NCI-H146 (cell line): ENCODE results near the gene GPR68.
"Not testable (repeated sequence)": the region's sequence is repeated elsewhere in the genome, so short reads cannot be mapped to it uniquely, and the experiment has no call there.

Experiments
- DNase-seq: peaks from one replicate; lab custom pipeline; 2025; lab: John Stamatoyannopoulos, UW

Gene GPR68

DNA sequence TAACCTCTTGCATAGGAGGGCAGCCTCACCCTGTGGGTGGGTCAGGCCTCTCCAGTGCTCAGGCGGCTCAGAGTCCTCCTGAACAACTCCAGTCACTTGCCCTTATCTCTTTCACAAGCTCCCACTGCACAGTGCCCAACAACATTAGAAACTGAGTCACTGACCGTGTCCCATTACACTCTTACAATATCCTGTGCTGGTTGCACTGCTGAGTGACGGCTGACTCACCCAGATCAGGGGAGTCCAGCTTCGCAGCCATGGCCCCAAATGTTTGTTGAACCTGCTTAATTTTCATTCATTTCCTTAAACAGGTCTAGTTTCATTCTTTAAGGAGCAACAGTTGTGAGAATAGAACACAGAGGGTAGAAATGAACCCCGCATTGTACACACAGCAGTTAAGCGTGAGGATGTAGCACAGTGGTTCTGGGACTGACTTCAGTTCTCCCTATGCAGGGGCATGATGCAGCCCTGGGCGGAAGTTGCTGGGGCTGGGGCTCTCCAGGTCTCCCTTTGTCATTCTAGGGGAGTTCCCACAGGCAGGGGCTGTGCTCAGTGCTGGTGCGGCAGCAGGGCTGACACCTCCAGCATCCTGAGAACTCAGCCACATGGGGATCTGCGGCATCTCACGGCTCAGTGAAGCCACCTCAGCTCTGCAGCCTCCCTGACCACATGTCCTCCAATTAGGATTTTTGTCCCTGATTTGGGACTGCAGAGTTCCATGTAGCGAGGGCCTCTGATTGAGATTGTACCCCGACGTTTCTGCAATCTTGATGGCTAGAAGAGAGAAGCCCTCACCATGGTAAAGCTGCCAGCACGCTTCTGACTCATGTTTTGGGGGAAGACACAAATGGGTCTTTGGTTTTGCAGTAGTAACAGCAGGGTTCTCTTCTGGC lies 16.1 kb downstream of the GPR68 start:
- DNase-seq = no peak

GRCh38 chr14:91227183-91227628 lies 17.3 kb downstream of the GPR68 start:
- no peak for DNase-seq

GRCh38 chr14:91226360-91226759 lies 18.1 kb downstream of the GPR68 start:
- not testable (repeated sequence) for DNase-seq

DNA sequence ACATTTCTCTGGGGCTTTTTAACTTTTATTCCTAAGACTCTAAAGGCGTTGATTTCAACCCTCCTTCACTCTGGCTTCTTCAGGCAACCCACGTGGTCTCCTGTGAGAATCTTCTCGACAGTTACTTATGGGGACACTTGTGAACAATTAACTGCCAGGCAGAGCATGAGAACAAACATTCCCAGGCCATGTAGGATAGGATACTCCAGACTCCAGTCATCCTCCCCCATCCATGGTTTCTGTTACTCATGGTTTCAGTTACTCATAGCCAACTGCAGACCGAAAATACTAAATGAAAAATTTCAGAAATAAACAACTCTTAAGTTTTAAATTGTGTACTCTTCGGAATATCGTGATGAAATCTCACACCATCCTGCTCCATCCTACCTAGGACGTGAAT lies 19.5 kb downstream of the GPR68 start:
- no peak for DNase-seq

DNA sequence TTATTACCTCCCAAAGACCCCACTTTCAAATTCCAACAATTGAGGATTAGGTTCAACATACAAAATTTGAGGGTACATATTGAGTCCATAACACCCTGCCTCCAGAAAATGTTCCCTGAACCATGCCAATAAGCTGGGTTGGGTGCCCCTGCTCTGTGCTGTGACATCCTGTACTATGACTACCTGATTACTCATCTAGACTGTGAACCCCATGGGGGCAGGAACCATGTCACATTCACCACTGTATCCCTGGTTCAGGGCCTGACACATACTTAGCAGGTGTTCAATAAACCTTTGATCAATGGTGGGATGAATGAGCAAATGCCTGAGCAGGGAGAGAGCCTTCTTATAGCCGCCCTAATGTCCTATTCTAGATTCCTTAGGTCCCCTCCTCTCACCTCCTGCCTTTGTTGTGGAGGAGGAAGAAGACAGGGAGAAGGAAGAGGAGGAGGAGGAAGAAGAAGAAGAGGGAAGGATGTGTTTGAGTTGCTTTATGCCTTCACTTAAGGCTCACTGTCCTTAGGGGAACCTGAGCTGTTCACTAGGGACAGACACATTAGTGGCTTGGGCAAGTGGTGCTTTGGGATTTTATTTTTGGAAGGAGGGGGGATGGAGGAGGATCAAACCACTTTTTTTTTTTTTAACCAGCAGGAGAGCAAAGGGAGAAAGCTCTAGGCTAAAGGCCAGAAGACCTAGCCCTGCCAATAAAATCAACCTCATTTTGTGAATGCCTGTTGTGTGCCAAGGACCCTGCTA lies 21.3 kb downstream of the GPR68 start:
- no peak for DNase-seq

GRCh38 chr14:91221270-91221669 lies 23.2 kb downstream of the GPR68 start:
- DNase-seq = no peak

GRCh38 chr14:91220581-91221000 lies 23.9 kb downstream of the GPR68 start:
- no peak for DNase-seq

- no peak for DNase-seq
Observed at GRCh38 chr14:91219517-91220389, 24.8 kb downstream of the GPR68 start.

DNA sequence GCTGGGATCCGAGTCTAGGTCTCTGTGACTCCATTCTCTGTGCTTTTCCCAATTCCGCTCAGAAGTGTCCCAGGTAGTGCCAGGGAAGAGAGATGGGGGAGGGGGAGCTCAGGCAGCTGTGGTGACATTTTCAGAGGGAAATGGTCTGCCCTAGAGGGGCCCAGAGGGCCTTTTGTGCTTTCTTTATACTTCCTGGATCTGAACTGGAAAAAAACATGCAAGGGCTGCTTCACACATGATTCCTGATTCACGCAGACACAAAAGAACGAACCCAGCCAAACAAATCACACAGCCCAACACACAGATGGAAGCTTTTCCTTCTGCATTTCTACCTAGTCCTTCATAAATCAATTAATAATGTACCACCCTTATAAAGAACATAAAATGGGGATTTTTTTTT lies 26.5 kb downstream of the GPR68 start:
- no peak for DNase-seq

DNA sequence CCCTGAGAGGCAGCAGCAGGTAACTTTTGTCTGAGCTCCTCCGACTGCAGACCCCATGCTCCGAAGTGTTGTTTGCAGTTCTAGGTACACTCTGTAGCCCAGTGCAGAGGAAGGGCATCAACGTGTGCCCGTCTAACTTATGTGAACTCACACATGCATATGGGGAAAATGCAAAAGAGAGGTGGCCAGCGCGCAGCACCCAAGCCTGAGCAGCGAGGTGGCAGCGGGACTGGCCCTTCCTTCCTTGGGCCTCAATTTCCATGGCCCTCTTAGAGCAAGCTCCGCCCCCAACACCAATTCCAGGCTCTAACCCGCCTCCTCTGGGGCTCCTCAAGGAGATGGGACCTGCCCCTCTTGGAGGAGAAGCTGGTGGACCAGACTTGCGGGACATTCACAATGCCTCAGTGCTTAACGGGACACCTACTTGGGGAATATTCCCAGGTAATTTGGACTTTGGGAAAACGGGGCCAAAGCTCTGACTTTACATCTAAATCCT lies 27.7 kb downstream of the GPR68 start:
- DNase-seq = no peak

DNA sequence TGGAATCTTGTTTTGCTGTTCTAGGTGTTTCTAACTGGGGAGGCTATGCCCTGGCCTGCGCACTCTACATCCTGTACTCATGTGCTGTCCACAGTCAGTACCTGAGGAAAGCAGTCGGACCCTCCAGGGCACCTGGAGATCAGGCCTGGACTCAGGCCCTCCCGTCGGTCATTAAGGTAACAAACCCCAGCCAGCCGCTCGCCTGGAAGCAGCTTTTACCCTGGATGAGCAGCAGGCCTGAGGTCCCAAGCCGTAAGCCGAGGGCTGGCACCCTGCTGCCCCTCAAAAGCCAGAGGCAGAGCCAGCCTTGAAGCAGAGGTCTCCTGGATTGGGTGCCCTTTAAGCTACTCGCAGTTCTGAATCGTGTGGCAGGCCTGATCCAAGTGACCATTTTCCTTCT lies 29.1 kb downstream of the GPR68 start:
- DNase-seq = no peak

DNA sequence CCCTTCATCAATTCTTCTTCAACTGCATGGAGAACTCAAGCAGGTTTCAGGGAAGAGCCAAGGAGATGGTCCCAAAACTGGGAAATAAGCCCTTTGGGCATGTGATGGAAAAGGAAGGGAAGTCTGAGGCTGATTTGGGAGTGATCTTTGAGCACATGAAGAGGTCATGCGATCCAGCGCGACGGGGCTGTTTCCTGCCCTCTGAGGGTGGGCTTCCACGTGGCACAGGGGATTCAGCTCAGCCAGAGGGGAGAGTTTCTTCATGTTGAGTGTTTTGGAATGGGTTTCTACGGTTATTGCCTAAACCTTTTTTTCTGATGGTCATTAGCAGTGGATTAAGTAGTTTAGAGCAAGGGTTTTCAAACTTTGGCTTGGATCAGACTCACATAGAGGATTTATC lies 30.2 kb downstream of the GPR68 start:
- DNase-seq = no peak

DNA sequence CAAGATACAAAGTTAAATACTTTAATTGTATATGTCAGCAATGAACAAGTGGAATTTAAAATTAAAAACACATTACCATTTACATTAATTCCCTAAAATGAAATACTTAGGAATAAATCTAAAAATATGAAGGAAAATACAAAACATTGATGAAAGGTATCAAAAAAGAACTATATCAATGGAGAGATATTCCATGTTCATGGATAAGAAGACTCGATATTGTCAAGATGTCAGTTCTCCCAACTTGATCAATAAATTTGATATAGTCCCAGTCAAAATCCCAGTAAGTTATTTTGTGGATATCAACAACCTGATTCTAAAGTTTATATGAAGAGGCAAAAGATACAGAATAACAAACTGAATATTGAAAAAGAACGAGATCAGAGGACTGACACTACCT lies 33.5 kb downstream of the GPR68 start:
- no peak for DNase-seq

GRCh38 chr14:91207008-91207407 lies 37.5 kb downstream of the GPR68 start:
- no peak for DNase-seq

GRCh38 chr14:91205459-91205858 lies 39.0 kb downstream of the GPR68 start:
- no peak for DNase-seq

DNA sequence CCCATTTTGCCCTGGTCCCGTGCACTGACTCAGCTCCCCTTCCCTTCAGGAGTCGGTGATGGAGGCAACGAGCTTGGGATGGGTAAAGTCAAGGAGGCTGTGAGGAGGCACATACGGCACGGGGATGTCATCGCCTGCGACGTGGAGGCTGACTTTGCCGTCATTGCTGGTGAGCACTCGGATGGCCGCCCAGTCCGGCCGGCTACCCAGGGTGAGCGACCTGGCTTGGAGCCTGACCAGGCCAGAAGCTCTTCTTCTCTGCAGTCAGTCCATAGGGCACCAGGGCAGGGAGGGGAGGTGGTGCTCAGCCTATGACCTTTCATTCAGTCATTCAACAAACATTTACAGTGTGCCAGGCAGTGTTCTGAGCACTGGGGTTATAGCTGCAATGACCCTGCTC lies 39.8 kb downstream of the GPR68 start:
- no peak for DNase-seq

DNA sequence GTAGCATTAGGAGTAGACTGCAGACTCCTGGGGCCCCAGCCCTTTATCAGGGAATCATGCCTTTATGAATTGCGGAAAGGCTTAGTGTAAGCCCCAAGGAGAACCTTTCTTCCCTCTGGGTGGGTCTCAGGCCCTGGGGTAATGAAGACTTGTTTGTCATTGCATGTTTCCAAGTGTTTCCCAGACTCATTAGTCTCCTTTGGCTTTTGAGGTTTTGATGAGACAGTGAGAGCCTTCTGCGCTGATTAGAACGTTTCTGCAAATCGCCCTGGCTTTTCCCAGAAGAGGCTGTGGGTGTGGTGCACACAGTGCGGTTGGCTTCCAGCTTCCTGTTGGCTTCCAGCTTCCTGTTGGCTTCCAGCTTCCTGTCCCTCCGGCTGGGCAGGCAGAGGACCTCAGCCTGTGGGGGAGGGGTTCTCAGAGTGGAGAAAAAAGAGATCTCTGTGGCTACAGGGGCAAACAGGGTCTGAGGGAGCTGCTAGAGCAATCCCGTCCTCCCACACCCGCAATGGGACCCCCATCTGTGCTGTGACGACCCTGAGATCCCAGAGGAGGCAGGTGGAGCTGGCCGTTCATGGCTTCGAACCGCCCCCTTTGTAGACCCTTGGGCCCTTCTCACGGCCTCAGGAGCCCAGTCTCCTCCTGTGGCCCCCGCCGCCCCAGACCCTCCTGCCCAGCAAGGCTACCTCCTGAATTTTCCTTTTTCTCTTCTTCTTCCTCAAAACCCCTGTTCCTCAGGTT lies 42.1 kb downstream of the GPR68 start:
- DNase-seq = no peak

- not testable (repeated sequence) for DNase-seq
Observed at GRCh38 chr14:91200802-91201201, 43.7 kb downstream of the GPR68 start.

- no peak for DNase-seq
Observed at GRCh38 chr14:91197631-91198030, 46.9 kb downstream of the GPR68 start.

GRCh38 chr14:91195881-91196280 lies 48.6 kb downstream of the GPR68 start:
- no peak for DNase-seq

DNA sequence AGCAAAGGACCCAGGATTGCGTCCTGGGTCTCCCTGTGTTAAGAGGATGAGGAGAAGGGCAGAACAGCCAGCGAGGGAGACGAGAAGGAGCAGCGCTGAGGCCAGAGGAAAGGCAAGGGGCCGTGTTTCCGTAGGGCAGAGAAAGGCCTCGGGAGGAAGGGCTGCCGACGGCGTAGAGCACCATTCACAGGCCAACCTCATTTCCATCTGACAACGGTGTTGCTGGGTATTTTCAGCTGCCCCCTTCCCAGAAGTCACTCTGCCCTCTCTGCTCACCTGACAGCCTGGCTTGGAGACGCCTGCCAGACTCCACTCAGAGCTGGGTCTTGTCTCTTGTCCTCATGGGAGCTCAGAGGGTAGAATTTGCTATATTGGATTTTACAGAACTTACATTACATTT lies 51.4 kb downstream of the GPR68 start:
- no peak for DNase-seq
